Breast epithelium (tissue), 3 donors: Measurements from ENCODE around the gene SLC6A11.

Experiments used
- CTCF ChIP-seq, 3 donors: fragments of 450-650 bp; IDR thresholded peaks; one replicate each; pipeline ENCODE4 v1.5.1; 2016 to 2017; ENCODE audit warnings: antibody characterized with exemption in 3 of 3, mild to moderate bottlenecking in 3 of 3, moderate library complexity in 3 of 3
- POLR2A ChIP-seq: fragments of 450-650 bp; IDR thresholded peaks from one replicate; pipeline ENCODE4 v1.6.1; 2016; ENCODE audit warnings: antibody characterized with exemption, mild to moderate bottlenecking, moderate library complexity

- no peak for TF ChIP-seq CTCF (IDR thresholded peaks at IDR 0.05)
- TF ChIP-seq POLR2A: no peak
Observed at GRCh38 chr3:10775259-10775658, 40.8 kb upstream of the SLC6A11 start.
